Measurements from ENCODE around the gene OTULINL.

Gene OTULINL

GRCh38 chr5:14556015-14556414, 25.6 kb upstream of the OTULINL start:
- no peak overlapping the region for H3K4me3 ChIP-seq
- no peak overlapping the region for H3K9ac ChIP-seq
- H3K4me2 ChIP-seq, result no peak overlapping the region
- no peak overlapping the region for H3K27ac ChIP-seq
- peaks cover 41 to 50% (median 43%) of the 10 kb centered on the region in 10 experiments for H3K4me1 ChIP-seq
- H3K9me3 ChIP-seq (replicated peaks in 1 of 11), result peaks cover 8 to 43% (median 38%) of the 10 kb centered on the region in 11 experiments; a peak in 21 of 22 replicates
- H3K36me3 ChIP-seq, result no peaks in the 10 kb centered on the region
- H3K27me3 ChIP-seq, result peaks cover 0 to 4% (median 0%) of the 10 kb centered on the region in 11 experiments; a peak in 5 of 22 replicates
- H4K20me1 ChIP-seq, result no peaks in the 10 kb centered on the region
- no peak for TF ChIP-seq Cebpa-rat (IDR thresholded peaks at IDR 0.05)

GRCh38 chr5:14557203-14557770, 24.3 kb upstream of the OTULINL start:
- Histone ChIP-seq H4K20me1 (no peaks in the 10 kb centered on the region), H3K4me1 (peaks cover 39 to 49% (median 44%) of the 10 kb centered on the region in 10 experiments), H3K27ac (no peak overlapping the region; a peak in 1 of 22 replicates), H3K9ac (no peak overlapping the region), H3K4me2 (peak overlapping the region; percentile 38 to 92 (median 68)), H3K36me3 (no peaks in the 10 kb centered on the region), H3K27me3 (no peaks in the 10 kb centered on the region), H3K9me3 (replicated peaks in 1 of 11) (peaks cover 8 to 37% (median 34%) of the 10 kb centered on the region in 11 experiments; a peak in 21 of 22 replicates), H3K4me3 (no peak overlapping the region)
- no peak for TF ChIP-seq Cebpa-rat (IDR thresholded peaks at IDR 0.05)

GRCh38 chr5:14557791-14558415, 23.7 kb upstream of the OTULINL start:
- Histone ChIP-seq H3K36me3 (no peaks in the 10 kb centered on the region), H3K4me2 (peak overlapping the region; percentile 60 to 92 (median 85)), H3K4me3 (no peak overlapping the region), H3K4me1 (peaks cover 35 to 48% (median 44%) of the 10 kb centered on the region in 10 experiments), H3K27me3 (no peaks in the 10 kb centered on the region), H3K9me3 (replicated peaks in 1 of 11) (peaks cover 8 to 32% (median 28%) of the 10 kb centered on the region in 11 experiments; a peak in 21 of 22 replicates), H3K27ac (no peak overlapping the region; a peak in 1 of 22 replicates), H4K20me1 (no peaks in the 10 kb centered on the region), H3K9ac (no peak overlapping the region)
- TF ChIP-seq Cebpa-rat (IDR thresholded peaks at IDR 0.05), result no peak

GRCh38 chr5:14560091-14560595, 21.4 kb upstream of the OTULINL start:
- peak in 7 of 11 experiments; percentile 18 to 80 (median 38); a peak in 7 of 22 replicates for TF ChIP-seq Cebpa-rat (IDR thresholded peaks at IDR 0.05)
- H3K4me2 ChIP-seq, result peak overlapping the region; percentile 66 to 92 (median 85)
- no peaks in the 10 kb centered on the region for H3K27me3 ChIP-seq
- H4K20me1 ChIP-seq, result no peaks in the 10 kb centered on the region
- H3K4me3 ChIP-seq, result peak overlapping the region in 6 of 10 experiments; percentile 15 to 55 (median 20); a peak in 8 of 20 replicates
- peaks cover under 1 to 14% (median 7%) of the 10 kb centered on the region in 11 experiments; a peak in 21 of 22 replicates for H3K9me3 ChIP-seq (replicated peaks in 1 of 11)
- H3K27ac ChIP-seq, result peak overlapping the region in 9 of 11 experiments; percentile 12 to 78 (median 69); a peak in 16 of 22 replicates
- H3K4me1 ChIP-seq, result peaks cover 35 to 48% (median 44%) of the 10 kb centered on the region in 10 experiments
- peak overlapping the region in 9 of 11 experiments; percentile 31 to 67 (median 56); a peak in 13 of 22 replicates for H3K9ac ChIP-seq
- no peaks in the 10 kb centered on the region for H3K36me3 ChIP-seq

GRCh38 chr5:14561741-14562140, 19.9 kb upstream of the OTULINL start:
- Histone ChIP-seq H3K4me1 (peaks cover 33 to 46% (median 44%) of the 10 kb centered on the region in 10 experiments), H4K20me1 (no peaks in the 10 kb centered on the region), H3K9ac (no peak overlapping the region), H3K36me3 (no peaks in the 10 kb centered on the region), H3K27ac (no peak overlapping the region), H3K27me3 (no peaks in the 10 kb centered on the region), H3K4me3 (no peak overlapping the region), H3K4me2 (peak overlapping the region in 1 of 11 experiments; percentile 92; a peak in 1 of 22 replicates), H3K9me3 (replicated peaks in 1 of 11) (peaks cover 8 to 23% (median 17%) of the 10 kb centered on the region in 11 experiments)
- no peak for TF ChIP-seq Cebpa-rat (IDR thresholded peaks at IDR 0.05)

GRCh38 chr5:14568333-14568732, 13.3 kb upstream of the OTULINL start:
- H3K27me3 ChIP-seq, result no peaks in the 10 kb centered on the region
- no peak overlapping the region for H3K9ac ChIP-seq
- peaks cover 0 to 17% (median 3%) of the 10 kb centered on the region in 10 experiments; a peak in 10 of 20 replicates for H3K4me1 ChIP-seq
- no peak overlapping the region for H3K4me2 ChIP-seq
- H3K4me3 ChIP-seq, result no peak overlapping the region
- TF ChIP-seq Cebpa-rat (IDR thresholded peaks at IDR 0.05), result no peak
- H4K20me1 ChIP-seq, result no peaks in the 10 kb centered on the region
- H3K9me3 ChIP-seq (replicated peaks in 1 of 11), result peaks cover 22 to 43% (median 31%) of the 10 kb centered on the region in 11 experiments
- 0 out of 22 replicates have a peak, but pooled peaks cover 0 to 4% (median 0%) of the 10 kb centered on the region in 11 experiments for H3K36me3 ChIP-seq
- H3K27ac ChIP-seq, result no peak overlapping the region

GRCh38 chr5:14569948-14570691, 11.5 kb upstream of the OTULINL start:
- Histone ChIP-seq H3K9me3 (replicated peaks in 1 of 11) (peaks cover 22 to 41% (median 31%) of the 10 kb centered on the region in 11 experiments), H3K4me1 (peaks cover 10 to 34% (median 19%) of the 10 kb centered on the region in 10 experiments; a peak in 19 of 20 replicates), H3K36me3 (0 out of 22 replicates have a peak, but pooled peaks cover 0 to 4% (median 0%) of the 10 kb centered on the region in 11 experiments), H3K27me3 (no peaks in the 10 kb centered on the region), H3K27ac (no peak overlapping the region), H3K4me3 (no peak overlapping the region), H3K9ac (no peak overlapping the region), H4K20me1 (no peaks in the 10 kb centered on the region), H3K4me2 (no peak overlapping the region)
- no peak for TF ChIP-seq Cebpa-rat (IDR thresholded peaks at IDR 0.05)

GRCh38 chr5:14571901-14572300, 9.7 kb upstream of the OTULINL start:
- TF ChIP-seq Cebpa-rat (IDR thresholded peaks at IDR 0.05), result no peak
- Histone ChIP-seq H3K4me2 (peak overlapping the region in 3 of 11 experiments; percentile 5 to 22 (median 12); a peak in 3 of 22 replicates), H3K4me3 (no peak overlapping the region), H3K9ac (no peak overlapping the region), H3K27ac (no peak overlapping the region), H3K4me1 (peaks cover 10 to 46% (median 31%) of the 10 kb centered on the region in 10 experiments; a peak in 19 of 20 replicates), H3K9me3 (replicated peaks in 1 of 11) (peaks cover 12 to 23% (median 15%) of the 10 kb centered on the region in 11 experiments), H4K20me1 (no peaks in the 10 kb centered on the region), H3K27me3 (no peaks in the 10 kb centered on the region), H3K36me3 (0 out of 22 replicates have a peak, but pooled peaks cover 0 to 4% (median 0%) of the 10 kb centered on the region in 11 experiments)

Measured in BLaER1 treated with 17β-estradiol and CSF1 and Interleukin-3, amounts not matched to agents 10 nM and 100 nM (cell line).